HepG2 (cell line): ENCODE measurements around the gene FKBP5. TPM values are rescaled to one million over a fixed set of nuclear protein-coding genes. Genes with fewer than 3 reads are reported as not detected.

Experiments used
- CBX1 ChIP-seq: IDR thresholded peaks from one replicate; pipeline ENCODE4 v1.6.1; 2016; ENCODE audit warnings: antibody characterized with exemption, low read depth
- CHCHD3 ChIP-seq: sonication (generic); formaldehyde crosslinking; IDR thresholded peaks from 2 replicates; pipeline ENCODE4 v1.8.0; 2022; ENCODE audit warnings: mild to moderate bottlenecking, missing genetic modification reagents, moderate library complexity
- CREB1 ChIP-seq, 2 experiments: fragments of 450-650 bp in 1 of 2; IDR thresholded peaks; 2 replicates each; pipeline ENCODE4 v1.6.1; 2016 to 2017; ENCODE audit warnings: control low read depth in 1 of 2, mild to moderate bottlenecking in 1 of 2, missing compliant biosample characterization in 1 of 2, missing genetic modification characterization in 1 of 2
- GLI4 ChIP-seq: sonication (generic); formaldehyde crosslinking; IDR thresholded peaks from 2 replicates; pipeline ENCODE4 v1.5.1; 2020; ENCODE audit warnings: missing genetic modification reagents, mild to moderate bottlenecking, moderate library complexity, borderline replicate concordance
- HCFC1 ChIP-seq: fragments of 150-350 bp; IDR thresholded peaks from 2 replicates; pipeline ENCODE4 v1.6.1; 2014; ENCODE audit warnings: low read depth, low read length
- HOXA9 ChIP-seq: sonication (generic); formaldehyde crosslinking; IDR thresholded peaks from 2 replicates; pipeline ENCODE4 v1.8.1; 2022; ENCODE audit warnings: missing genetic modification reagents, mild to moderate bottlenecking, moderate library complexity, borderline replicate concordance
- MAFG ChIP-seq: sonication (generic); formaldehyde crosslinking; IDR thresholded peaks from 2 replicates; pipeline ENCODE4 v1.5.1; 2020; ENCODE audit warnings: mild to moderate bottlenecking, missing genetic modification reagents
- RFX3 ChIP-seq: IDR thresholded peaks from 2 replicates; pipeline ENCODE4 v1.6.1; 2016; ENCODE audit warnings: missing biosample characterization, missing genetic modification reagents
- SIX1 ChIP-seq: sonication (generic); formaldehyde crosslinking; IDR thresholded peaks from 2 replicates; pipeline ENCODE4 v1.4.0; 2020; ENCODE audit warnings: missing genetic modification reagents, borderline replicate concordance
- SMAD3 ChIP-seq: sonication (generic); formaldehyde crosslinking; IDR thresholded peaks from 2 replicates; pipeline ENCODE4 v1.4.0; 2020; ENCODE audit warnings: missing genetic modification reagents
- TMF1 ChIP-seq: sonication (generic); formaldehyde crosslinking; IDR thresholded peaks from 2 replicates; pipeline ENCODE4 v1.8.1; 2022; ENCODE audit warnings: low read depth, missing genetic modification reagents
- ZNF136 ChIP-seq: sonication (generic); formaldehyde crosslinking; IDR thresholded peaks from 2 replicates; pipeline ENCODE4 v1.8.1; 2022; ENCODE audit warnings: low read depth, mild to moderate bottlenecking, moderate library complexity, missing genetic modification reagents
- ZNF232 ChIP-seq: sonication (generic); formaldehyde crosslinking; IDR thresholded peaks from 2 replicates; pipeline ENCODE4 v1.4.0; 2020; ENCODE audit warnings: missing genetic modification reagents, borderline replicate concordance
- ZNF333 ChIP-seq: sonication (generic); formaldehyde crosslinking; IDR thresholded peaks from 2 replicates; pipeline ENCODE4 v1.4.0; 2020; ENCODE audit warnings: mild to moderate bottlenecking, missing genetic modification reagents, borderline replicate concordance
- ZNF367 ChIP-seq: sonication (generic); formaldehyde crosslinking; IDR thresholded peaks from 2 replicates; pipeline ENCODE4 v1.4.0; 2020; ENCODE audit warnings: missing genetic modification reagents, borderline replicate concordance
- ZNF589 ChIP-seq: sonication (generic); formaldehyde crosslinking; conservative IDR thresholded peaks from 2 replicates; pipeline ENCODE4 v1.8.0; 2022; ENCODE audit warnings: mild to moderate bottlenecking, moderate library complexity, missing genetic modification reagents
- ZNF75D ChIP-seq: sonication (generic); formaldehyde crosslinking; IDR thresholded peaks from 2 replicates; pipeline ENCODE4 v1.8.1; 2023; ENCODE audit warnings: missing genetic modification reagents, mild to moderate bottlenecking, borderline replicate concordance
- ZSCAN25 ChIP-seq: sonication (generic); formaldehyde crosslinking; IDR thresholded peaks from 2 replicates; pipeline ENCODE4 v1.8.0; 2022; ENCODE audit warnings: mild to moderate bottlenecking, missing genetic modification reagents
- ZSCAN29 ChIP-seq: sonication (generic); formaldehyde crosslinking; conservative IDR thresholded peaks from 2 replicates; pipeline ENCODE4 v1.4.0; 2020; ENCODE audit warnings: mild to moderate bottlenecking, missing genetic modification reagents
- polyA plus RNA-seq, 8 experiments: library from polyadenylated mRNA; depleted of rRNA in 3 of 8; stranded (reverse) in 7 of 8; unstranded in 1 of 8; fragments of >200 nt; fragmentation: Illumina TruSeq in 4 of 8; extraction: Trizol in 4 of 8; gene quantifications; 2 replicates each; pipeline versions ENCODE4 v1.2.1 to v1.2.3, GENCODE V29; 2011 to 2016; ENCODE audit warnings: low read depth in 4 of 8, missing spikeins in 1 of 8, mixed read lengths in 1 of 8; ENCODE audit not compliant: insufficient read depth in 1 of 8
- total RNA-seq, 5 experiments: library from RNA; depleted of rRNA; stranded (reverse); fragments of >200 nt; fragmentation: Illumina TruSeq; extraction: Trizol; gene quantifications; 2 replicates each; pipeline ENCODE4 v1.2.3, GENCODE V29; 2016; ENCODE audit warnings: low read depth in 1 of 5
- TF ChIP-seq, protein P1 (sequence below): IDR thresholded peaks from 2 replicates; pipeline ENCODE4 v1.6.1; 2016; ENCODE audit warnings: low read depth
- TF ChIP-seq, protein P2 (sequence below): sonication (generic); formaldehyde crosslinking; IDR thresholded peaks from 2 replicates; pipeline ENCODE4 v1.5.0; 2020; ENCODE audit warnings: missing genetic modification reagents
- TF ChIP-seq, protein P3 (sequence below): sonication (generic); formaldehyde crosslinking; IDR thresholded peaks from 2 replicates; pipeline ENCODE4 v1.4.0; 2020; ENCODE audit warnings: mild to moderate bottlenecking, missing genetic modification reagents
- TF ChIP-seq, protein P4 (sequence below): sonication (generic); formaldehyde crosslinking; IDR thresholded peaks from 2 replicates; pipeline ENCODE4 v1.8.0; 2022; ENCODE audit warnings: missing genetic modification reagents, mild to moderate bottlenecking, borderline replicate concordance
- TF ChIP-seq, protein P5 (sequence below): sonication (generic); formaldehyde crosslinking; IDR thresholded peaks from 2 replicates; pipeline ENCODE4 v1.5.0; 2020; ENCODE audit warnings: mild to moderate bottlenecking, missing genetic modification reagents, borderline replicate concordance

FKBP5 gene
- total and polyA plus RNA-seq, 2 of the 13 experiments (the other 11 are each of a cell fraction or from before 2014, with no cell fraction given): 8.0 to 17.4 TPM

DNA sequence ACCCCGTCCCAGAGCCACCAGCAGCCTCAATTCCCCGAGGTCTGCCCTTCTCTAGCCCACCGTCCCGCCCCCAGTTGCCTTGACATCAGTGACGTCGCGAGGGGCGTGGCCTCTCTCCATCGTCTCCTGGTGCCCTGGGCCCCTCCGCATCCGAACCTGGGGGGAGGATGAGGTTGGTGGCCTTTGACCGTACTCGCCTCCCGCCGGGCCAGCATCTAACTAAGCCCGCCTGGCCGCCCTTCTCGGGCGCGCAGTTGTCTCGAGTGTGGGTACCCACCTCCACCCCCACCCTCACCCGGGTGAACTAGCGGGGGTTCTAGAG lies 42.7 kb upstream of the FKBP5 start (continued):
- TF ChIP-seq, protein P1, sequence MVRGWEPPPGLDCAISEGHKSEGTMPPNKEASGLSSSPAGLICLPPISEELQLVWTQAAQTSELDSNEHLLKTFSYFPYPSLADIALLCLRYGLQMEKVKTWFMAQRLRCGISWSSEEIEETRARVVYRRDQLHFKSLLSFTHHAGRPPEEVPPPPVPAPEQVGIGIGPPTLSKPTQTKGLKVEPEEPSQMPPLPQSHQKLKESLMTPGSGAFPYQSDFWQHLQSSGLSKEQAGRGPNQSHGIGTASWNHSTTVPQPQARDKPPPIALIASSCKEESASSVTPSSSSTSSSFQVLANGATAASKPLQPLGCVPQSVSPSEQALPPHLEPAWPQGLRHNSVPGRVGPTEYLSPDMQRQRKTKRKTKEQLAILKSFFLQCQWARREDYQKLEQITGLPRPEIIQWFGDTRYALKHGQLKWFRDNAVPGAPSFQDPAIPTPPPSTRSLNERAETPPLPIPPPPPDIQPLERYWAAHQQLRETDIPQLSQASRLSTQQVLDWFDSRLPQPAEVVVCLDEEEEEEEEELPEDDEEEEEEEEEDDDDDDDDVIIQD: no peak
- TF ChIP-seq, protein P2, sequence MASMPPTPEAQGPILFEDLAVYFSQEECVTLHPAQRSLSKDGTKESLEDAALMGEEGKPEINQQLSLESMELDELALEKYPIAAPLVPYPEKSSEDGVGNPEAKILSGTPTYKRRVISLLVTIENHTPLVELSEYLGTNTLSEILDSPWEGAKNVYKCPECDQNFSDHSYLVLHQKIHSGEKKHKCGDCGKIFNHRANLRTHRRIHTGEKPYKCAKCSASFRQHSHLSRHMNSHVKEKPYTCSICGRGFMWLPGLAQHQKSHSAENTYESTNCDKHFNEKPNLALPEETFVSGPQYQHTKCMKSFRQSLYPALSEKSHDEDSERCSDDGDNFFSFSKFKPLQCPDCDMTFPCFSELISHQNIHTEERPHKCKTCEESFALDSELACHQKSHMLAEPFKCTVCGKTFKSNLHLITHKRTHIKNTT (CRISPR knock-in tag): no peak
- TF ChIP-seq GLI4 (CRISPR knock-in tag) (no peak), SIX1 (CRISPR knock-in tag) (no peak), SMAD3 (CRISPR knock-in tag) (no peak), ZNF367 (CRISPR knock-in tag) (peak; percentile 10; the same call in 1 of the 2 replicates), ZNF333 (CRISPR knock-in tag) (no peak), ZNF75D (CRISPR knock-in tag) (no peak), CBX1 (no peak), HCFC1 (no peak), ZSCAN29 (CRISPR knock-in tag) (no peak), TMF1 (peak; percentile 45; the same call in 1 of the 2 replicates), RFX3 (CRISPR knock-in tag) (peak; percentile 74), CHCHD3 (CRISPR knock-in tag) (no peak), ZSCAN25 (CRISPR knock-in tag) (0 out of 2 replicates have a peak, but pooled peaks have one; percentile 3), MAFG (no peak), CREB1 (IDR thresholded peaks at IDR 0.05) (peak; percentile 72), CREB1 (CRISPR knock-in tag; IDR thresholded peaks at IDR 0.05) (no peak; the same call in 1 of the 2 replicates), HOXA9 (CRISPR knock-in tag) (no peak), ZNF136 (CRISPR knock-in tag) (no peak), ZNF589 (CRISPR knock-in tag) (no peak), ZNF232 (no peak; the same call in 1 of the 2 replicates)
- TF ChIP-seq, protein P3, sequence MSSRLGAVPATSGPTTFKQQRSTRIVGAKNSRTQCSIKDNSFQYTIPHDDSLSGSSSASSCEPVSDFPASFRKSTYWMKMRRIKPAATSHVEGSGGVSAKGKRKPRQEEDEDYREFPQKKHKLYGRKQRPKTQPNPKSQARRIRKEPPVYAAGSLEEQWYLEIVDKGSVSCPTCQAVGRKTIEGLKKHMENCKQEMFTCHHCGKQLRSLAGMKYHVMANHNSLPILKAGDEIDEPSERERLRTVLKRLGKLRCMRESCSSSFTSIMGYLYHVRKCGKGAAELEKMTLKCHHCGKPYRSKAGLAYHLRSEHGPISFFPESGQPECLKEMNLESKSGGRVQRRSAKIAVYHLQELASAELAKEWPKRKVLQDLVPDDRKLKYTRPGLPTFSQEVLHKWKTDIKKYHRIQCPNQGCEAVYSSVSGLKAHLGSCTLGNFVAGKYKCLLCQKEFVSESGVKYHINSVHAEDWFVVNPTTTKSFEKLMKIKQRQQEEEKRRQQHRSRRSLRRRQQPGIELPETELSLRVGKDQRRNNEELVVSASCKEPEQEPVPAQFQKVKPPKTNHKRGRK (CRISPR knock-in tag): no peak
- TF ChIP-seq, protein P4, sequence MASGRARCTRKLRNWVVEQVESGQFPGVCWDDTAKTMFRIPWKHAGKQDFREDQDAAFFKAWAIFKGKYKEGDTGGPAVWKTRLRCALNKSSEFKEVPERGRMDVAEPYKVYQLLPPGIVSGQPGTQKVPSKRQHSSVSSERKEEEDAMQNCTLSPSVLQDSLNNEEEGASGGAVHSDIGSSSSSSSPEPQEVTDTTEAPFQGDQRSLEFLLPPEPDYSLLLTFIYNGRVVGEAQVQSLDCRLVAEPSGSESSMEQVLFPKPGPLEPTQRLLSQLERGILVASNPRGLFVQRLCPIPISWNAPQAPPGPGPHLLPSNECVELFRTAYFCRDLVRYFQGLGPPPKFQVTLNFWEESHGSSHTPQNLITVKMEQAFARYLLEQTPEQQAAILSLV (CRISPR knock-in tag): no peak
- TF ChIP-seq, protein P5, sequence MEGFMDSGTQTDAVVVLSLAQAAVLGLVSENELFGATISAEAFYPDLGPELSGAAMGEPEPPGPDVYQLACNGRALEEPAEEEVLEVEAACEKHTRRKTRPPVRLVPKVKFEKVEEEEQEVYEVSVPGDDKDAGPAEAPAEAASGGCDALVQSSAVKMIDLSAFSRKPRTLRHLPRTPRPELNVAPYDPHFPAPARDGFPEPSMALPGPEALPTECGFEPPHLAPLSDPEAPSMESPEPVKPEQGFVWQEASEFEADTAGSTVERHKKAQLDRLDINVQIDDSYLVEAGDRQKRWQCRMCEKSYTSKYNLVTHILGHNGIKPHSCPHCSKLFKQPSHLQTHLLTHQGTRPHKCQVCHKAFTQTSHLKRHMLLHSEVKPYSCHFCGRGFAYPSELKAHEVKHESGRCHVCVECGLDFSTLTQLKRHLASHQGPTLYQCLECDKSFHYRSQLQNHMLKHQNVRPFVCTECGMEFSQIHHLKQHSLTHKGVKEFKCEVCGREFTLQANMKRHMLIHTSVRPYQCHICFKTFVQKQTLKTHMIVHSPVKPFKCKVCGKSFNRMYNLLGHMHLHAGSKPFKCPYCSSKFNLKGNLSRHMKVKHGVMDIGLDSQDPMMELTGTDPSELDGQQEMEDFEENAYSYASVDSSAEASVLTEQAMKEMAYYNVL (CRISPR knock-in tag): no peak
